ENCODE measurements around the gene GLS.
"Not testable (repeated sequence)": the region's sequence is repeated elsewhere in the genome, so short reads cannot be mapped to it uniquely, and the experiment has no call there.

The GLS gene

GRCh38 chr2:190933361-190933760, 52.7 kb downstream of the GLS start:
- no peak for DNase-seq (ENCODE audit: low read depth)

DNA sequence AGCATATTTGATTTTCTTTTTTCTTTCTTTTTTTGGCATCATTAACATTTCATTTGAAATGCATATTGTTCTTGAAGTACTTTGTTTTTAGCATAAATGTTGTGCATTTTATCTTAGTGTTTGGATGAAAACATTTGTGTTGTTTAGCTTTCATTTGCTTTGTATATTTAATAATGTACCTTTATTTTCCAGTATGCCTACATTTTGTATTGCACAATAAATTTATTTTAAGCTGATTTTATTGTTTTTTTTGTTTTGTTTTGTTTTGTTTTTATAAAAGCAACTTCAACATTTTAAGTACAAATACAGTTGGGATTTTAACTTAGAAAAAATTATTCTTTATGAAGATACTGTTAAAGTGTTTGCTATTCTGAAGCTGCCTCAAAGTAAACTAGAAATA, 54.4 kb downstream of the GLS start:
- DNase-seq (ENCODE audit: low read depth) = no peak

GRCh38 chr2:190938771-190939335, 58.2 kb downstream of the GLS start:
- DNase-seq (ENCODE audit: low read depth) = no peak

GRCh38 chr2:190940454-190940853, 59.8 kb downstream of the GLS start:
- DNase-seq (ENCODE audit: low read depth) = no peak

- DNase-seq (ENCODE audit: low read depth) = no peak
Measured at GRCh38 chr2:190941571-190941970, 61.0 kb downstream of the GLS start.

DNA sequence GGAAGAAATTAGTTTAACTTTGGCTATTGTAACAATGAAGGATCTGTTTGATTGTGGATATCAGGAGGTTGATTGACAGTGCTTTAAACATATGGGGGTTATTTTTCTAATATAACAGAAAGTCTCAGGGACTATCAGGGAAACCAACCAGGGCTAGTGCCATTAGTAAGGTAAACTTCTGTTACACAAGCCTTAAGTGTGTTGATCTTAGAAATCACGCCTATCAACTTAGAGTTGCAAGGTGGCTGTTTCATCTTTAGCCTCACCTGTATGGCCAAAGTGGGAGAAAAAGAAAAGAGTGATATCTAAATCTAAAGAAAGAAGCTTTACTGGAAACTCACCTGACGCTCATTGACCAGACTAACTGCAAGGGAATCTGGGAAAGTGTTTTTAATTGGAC, 62.1 kb downstream of the GLS start:
- no peak for DNase-seq (ENCODE audit: low read depth)

DNA sequence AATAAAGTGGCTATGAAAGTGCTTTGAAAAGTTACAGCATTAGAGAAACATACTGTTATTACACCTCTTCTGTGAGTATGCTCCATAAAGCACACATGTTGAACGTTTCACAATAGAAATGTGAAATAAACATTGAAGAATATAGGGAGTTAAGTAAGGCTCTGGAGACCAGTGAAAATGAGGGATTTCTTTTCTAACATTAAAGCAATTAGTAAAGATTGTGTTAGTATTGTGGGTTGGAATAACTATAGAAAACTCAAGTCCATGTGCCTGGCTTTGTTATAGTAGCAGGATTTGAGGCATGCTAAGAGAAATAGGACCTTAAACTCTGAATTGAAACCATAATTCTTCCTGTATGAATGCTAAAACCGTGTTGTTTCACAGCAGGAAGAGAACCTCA, 63.1 kb downstream of the GLS start:
- no peak for DNase-seq (ENCODE audit: low read depth)

GRCh38 chr2:190947141-190947540, 66.5 kb downstream of the GLS start:
- no peak for DNase-seq (ENCODE audit: low read depth)

- DNase-seq (ENCODE audit: low read depth) = no peak
Measured at GRCh38 chr2:190947711-190948251, 67.2 kb downstream of the GLS start.

DNA sequence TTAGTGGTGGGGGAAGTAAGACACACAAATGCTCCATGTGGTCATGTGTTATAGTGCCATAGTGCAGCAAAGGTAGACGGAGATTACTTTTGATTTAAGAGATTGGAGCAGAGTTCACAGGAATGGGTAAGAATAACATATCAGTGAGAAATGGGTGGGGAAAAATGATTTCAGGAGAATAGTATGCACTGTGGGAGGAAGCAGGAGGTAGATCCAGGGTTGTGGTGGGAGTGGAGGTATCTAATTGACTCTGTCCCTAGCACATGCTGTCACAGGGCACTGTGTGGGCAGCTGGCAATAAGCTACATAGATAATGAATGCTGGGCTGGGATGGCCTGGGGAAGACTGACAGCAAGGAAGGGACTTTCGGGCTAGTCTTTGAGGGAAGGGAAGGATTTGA, 68.0 kb downstream of the GLS start:
- no peak for DNase-seq (ENCODE audit: low read depth)

GRCh38 chr2:190950566-190950991, 70.0 kb downstream of the GLS start:
- DNase-seq (ENCODE audit: low read depth) = no peak

DNA sequence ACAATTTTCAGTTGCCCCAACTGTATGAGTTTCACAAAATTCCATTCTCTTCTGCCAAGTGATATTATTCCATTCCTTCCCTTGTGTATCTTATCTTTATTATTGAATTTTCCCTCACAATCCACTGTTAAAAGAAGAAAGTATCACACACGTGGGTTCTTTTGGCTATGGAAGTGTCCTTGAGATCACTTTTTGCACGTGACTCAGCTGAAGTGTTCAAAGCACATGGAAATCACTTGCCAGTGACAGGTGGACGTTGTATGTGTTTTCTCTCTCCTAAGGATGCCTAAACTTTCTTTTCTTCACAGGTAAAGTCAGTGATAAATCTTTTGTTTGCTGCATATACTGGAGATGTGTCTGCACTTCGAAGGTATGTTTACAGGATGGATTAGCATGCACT, 72.6 kb downstream of the GLS start:
- DNase-seq (ENCODE audit: low read depth) = no peak

GRCh38 chr2:190959911-190960788, 79.5 kb downstream of the GLS start:
- DNase-seq (ENCODE audit: low read depth) = no peak

GRCh38 chr2:190961117-190961516, 80.5 kb downstream of the GLS start:
- not testable (repeated sequence) for DNase-seq (ENCODE audit: low read depth)

DNA sequence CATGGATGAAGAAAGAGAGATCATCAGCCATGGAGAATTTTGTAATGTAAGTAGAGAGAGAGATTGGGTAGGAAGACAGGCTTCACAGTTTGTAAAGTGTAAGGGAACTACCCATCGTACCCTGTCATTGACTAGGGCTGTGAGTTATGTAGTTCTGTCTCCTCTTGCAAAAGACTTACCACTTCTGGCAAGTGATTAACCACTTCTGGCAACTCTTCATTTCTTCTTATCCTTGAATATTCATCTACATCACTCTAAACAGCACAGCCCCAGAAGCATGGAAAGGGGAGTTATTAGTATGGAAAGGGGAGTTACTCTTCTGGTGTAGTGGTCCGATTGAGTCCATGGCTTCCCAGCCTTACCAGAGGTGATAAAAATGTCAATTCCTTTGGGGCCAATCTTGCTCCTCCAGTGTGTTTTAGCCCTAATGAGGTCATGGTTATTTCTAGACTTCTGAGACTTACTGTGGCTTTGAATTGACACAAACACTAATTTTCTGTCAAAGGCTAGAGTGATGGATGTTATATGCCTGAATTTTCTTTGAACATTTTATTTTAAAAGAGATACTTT, 81.4 kb downstream of the GLS start:
- DNase-seq (ENCODE audit: low read depth) = no peak

- DNase-seq (ENCODE audit: low read depth) = no peak
Measured at GRCh38 chr2:190963088-190963487, 82.5 kb downstream of the GLS start.

DNA sequence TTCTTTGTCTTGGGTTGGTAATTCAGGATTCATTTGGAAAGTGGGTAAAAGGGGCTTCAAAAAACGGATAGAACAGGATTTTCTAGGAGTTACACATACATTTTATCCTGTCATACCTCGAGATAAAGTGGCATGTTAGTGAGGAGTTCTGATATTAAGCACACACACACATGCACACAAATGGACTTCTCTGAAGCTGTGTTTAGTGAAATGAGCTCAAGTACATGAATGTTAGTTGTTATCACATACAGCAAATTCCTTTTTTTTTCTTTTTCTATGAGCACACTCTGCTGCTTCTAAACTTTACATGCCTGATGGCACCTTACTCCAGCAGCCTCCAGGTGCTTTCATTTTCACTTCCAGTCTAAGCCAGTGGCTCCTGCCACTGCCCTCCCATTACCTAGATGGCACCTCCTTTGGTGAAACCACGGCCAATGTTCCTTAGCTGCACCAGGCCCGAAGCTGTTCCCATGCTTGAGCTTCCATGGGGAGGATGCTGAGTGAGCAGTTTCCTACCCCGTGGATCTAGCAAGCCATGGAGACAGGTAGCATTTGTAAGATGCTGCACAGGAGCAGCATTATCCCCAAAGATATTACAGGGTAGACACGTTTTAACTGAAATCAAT, 83.7 kb downstream of the GLS start:
- no peak for DNase-seq (ENCODE audit: low read depth)

DNA sequence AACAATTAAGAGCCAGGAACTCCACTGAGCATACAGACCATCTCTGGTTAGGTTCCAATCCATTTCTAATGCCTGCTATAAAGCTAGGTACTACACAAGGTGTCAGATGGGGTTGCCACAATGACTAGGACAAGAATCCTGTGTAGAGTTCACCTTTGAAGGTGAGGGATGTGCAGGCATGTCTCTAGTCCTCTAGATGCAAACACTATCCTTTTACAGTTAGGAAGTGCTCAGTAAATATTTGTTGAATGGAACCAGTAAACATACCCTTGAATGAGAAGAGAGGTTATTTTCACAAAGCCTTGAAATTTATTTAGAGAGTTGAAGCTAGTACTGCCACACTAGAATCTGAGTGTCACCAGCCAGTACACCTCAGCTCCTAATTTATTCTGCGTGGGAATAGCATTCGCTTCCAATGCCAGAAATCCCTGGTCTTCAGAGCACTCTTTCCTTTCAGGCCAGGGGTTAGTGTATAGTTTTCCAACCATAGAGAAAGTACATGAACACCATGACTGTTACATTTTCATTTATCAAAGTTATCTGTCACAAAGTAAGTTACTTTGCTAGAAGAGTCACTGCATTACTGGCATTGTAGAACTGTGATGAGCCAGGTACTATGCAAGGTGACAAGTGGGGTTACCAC, 85.1 kb downstream of the GLS start:
- no peak for DNase-seq (ENCODE audit: low read depth)

DNA sequence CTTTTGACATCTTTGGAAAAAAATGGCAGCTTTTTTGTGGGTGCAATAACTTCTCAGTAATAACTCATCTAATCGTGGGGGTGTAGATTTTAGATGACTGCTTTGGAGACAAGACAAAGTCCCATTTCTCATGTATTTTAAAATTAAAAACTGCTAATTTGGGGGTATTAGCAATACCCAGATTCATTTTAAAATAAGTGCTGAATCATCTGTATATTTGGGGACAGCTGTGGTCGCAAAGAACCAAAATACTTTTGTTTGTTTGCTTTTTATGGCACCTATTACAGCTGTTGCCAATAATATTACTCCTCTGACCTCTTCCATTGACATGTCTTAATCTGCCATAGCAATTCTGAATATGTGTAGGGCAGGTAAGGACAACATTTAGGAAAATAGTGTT, 87.9 kb downstream of the GLS start:
- DNase-seq (ENCODE audit: low read depth) = no peak

DNA sequence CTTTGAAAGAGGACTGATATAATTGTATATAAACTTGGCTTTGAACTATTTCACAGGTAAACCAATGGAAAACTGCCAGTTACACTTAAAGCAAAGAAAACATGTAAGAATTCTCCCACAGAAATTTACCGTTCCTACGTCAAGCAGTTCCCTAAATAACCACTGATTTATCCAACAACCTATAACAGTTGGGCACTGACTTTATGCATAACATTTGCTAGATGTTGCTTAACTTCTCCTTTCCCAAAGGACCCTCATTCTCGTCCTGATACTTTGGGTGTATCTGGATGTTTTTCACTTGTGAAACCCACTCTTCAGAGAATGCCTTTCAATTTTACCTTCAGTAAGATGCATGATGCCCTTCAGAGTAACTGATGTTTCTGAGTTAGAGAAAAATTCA, 89.5 kb downstream of the GLS start:
- DNase-seq (ENCODE audit: low read depth) = no peak

DNA sequence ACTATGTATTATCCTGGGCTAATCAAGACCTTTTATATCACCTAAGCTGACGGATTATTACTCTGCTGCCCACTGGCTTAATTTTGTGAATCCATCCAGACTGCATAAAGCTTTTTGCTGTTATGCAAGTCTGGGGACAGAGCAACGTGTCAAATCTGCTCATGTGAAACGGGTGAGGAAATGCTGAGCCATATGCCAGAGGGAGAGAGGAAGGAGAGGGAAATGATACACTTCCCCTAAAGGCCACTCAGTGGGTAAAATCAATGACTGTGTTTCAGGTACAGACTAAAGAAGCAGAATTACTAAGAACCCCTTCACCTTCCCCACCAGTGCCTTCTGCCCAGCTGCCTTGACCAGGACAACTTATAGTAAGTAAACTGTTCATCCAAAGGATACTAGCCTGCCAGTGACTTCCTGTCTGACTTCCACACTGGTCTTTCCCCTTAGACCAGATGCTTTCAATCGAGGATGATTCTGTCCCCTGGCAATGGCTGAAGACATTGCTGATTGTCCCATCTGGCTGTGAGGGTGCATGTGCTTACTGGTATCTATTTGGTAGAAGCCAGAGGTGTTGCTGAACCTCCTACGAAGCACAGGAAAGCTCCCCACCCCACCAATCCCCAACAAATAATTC, 90.4 kb downstream of the GLS start:
- no peak for DNase-seq (ENCODE audit: low read depth)

DNA sequence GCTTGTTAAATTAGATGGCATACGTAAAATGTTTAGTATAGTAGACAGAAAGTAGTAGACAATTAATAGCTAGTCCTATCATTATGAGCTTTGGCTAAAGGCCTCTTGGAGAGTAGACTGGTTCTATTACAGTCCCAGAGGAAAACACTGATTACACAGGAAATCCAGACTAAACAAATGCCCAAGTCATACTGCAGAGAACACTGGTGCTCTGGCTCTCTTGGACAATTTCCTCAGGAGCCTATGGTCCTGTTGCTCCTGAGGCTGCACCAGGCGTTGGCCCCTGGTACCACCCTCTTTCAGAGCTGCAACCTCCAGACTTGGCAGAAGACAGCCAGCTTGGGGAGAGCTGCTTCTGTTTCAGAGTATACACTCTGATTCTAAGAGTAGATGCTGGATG, 91.6 kb downstream of the GLS start:
- DNase-seq (ENCODE audit: low read depth) = no peak

Measured in stimulated activated CD8-positive, alpha-beta memory T cell treated with anti-CD3 and anti-CD28 coated beads, Interleukin-15, amount 100 ng/mL, for 24 hours (primary cell).